NB4 (cell line): ENCODE measurements around the gene EVI5.
"Not testable (repeated sequence)": the region's sequence is repeated elsewhere in the genome, so short reads cannot be mapped to it uniquely, and the experiment has no call there.

Experiments
- POLR2A ChIP-seq: IDR thresholded peaks from 2 replicates; pipeline ENCODE4 v1.6.1; 2011; ENCODE audit warnings: mild to moderate bottlenecking; ENCODE audit not compliant: insufficient read length; ENCODE audit errors: extremely low read depth
- TF ChIP-seq, protein P1 (sequence below): IDR thresholded peaks from one replicate; pipeline ENCODE4 v1.5.1; 2012; ENCODE audit warnings: low read depth, low read length

DNA sequence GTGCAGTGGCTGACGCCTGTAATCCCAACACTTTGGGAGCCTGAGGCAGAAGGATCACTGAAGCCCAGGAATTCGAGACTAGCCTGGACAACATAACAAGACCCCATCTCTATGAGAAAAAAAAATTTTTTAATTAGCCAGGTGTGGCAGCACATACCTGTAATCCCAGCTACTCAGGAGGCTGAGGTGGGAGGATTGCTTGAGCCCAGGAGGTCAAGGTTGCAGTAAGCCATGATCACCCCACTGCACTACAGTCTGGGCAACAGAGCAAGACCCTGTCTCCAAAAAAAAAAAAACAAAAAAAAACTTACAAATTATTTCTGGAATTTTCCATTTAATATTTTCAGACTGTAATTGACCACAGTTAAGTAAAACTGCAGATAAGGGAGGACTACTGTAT is 11.2 kb downstream of the EVI5 start:
- TF ChIP-seq POLR2A = not testable (repeated sequence)
- TF ChIP-seq, protein P1, sequence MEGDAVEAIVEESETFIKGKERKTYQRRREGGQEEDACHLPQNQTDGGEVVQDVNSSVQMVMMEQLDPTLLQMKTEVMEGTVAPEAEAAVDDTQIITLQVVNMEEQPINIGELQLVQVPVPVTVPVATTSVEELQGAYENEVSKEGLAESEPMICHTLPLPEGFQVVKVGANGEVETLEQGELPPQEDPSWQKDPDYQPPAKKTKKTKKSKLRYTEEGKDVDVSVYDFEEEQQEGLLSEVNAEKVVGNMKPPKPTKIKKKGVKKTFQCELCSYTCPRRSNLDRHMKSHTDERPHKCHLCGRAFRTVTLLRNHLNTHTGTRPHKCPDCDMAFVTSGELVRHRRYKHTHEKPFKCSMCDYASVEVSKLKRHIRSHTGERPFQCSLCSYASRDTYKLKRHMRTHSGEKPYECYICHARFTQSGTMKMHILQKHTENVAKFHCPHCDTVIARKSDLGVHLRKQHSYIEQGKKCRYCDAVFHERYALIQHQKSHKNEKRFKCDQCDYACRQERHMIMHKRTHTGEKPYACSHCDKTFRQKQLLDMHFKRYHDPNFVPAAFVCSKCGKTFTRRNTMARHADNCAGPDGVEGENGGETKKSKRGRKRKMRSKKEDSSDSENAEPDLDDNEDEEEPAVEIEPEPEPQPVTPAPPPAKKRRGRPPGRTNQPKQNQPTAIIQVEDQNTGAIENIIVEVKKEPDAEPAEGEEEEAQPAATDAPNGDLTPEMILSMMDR = not testable (repeated sequence)
